Measurements from ENCODE around the gene GALNT14. TPM values are rescaled to one million over a fixed set of nuclear protein-coding genes. Genes with fewer than 3 reads are reported as not detected.

Gene GALNT14
- total RNA-seq, 1 donor from 2014 or later = 2.1 TPM

DNA sequence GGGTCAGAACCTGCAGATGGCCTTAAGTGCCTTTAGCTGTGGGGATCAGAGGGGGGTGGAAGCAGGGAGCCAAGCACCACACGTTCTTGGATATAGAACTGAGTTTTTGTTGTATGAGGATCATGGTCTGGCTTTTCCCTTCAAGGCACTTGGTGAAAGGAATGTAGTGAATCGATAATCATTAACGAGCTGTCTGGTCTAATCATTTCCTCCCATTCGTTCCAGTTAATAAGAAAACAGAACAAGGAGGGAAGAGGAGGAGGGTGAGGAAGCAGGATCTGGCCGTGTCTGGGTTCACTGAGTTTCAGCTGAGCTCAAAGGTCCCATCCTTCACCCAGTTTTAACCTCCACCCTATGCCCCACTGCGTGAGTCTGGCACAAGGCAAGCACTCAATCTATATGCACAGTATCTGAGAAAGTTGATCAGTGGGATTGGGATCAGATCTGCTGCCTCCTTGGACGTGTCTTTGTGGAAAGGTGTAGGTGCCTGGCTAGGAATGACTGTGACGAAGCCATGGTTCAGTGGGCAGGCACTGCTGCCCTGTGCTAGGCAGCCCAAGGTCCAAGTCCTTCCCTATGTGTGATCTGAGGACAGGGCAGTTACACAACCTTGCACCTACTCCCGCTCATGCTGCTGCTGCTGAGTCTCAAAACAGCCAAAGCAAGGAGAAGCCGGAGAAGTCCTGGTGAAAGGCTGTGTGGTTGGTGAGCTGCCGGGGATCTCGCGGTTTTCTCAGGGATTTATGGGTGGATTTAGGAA lies 54.8 kb downstream of the GALNT14 start:
- FAIRE-seq (no peak), DNase-seq (ENCODE audit: low read depth) (no peak)
- Histone ChIP-seq H3K4me2 (ENCODE audit: low read length) (no peak overlapping the region), H4K20me1 (ENCODE audit: insufficient read depth, low read length) (no peaks in the 10 kb centered on the region), H3K27ac (ENCODE audit: low read depth, low read length) (no peak overlapping the region), H3K36me3 (ENCODE audit: insufficient read depth, low read length) (no peaks in the 10 kb centered on the region), H3K27me3 (ENCODE audit: insufficient read depth, low read length) (no peaks in the 10 kb centered on the region), H3K9me3 (ENCODE audit: insufficient read depth, low read depth, low read length) (peaks cover 3% of the 10 kb centered on the region), H3K9ac (ENCODE audit: low read length) (no peak overlapping the region), H2AFZ (ENCODE audit: low read depth, low read length) (no peak overlapping the region), H3K4me1 (ENCODE audit: insufficient read depth, low read length) (no peaks in the 10 kb centered on the region), H3K4me3 (ENCODE audit: insufficient read depth, low read depth, low read length) (no peak overlapping the region), H3K79me2 (ENCODE audit: insufficient read depth, low read length) (no peaks in the 10 kb centered on the region)
- Mint-ChIP-seq H3K36me3 (ENCODE audit: low read depth, unreplicated experiment) (no peaks in the 10 kb centered on the region), H3K4me3 (ENCODE audit: unreplicated experiment) (no peak overlapping the region), H3K27ac (ENCODE audit: unreplicated experiment) (no peak overlapping the region), H3K27me3 (ENCODE audit: low read depth, unreplicated experiment) (peaks cover 21% of the 10 kb centered on the region), H3K4me1 (ENCODE audit: low read depth, unreplicated experiment) (peaks cover 3% of the 10 kb centered on the region), H3K9me3 (ENCODE audit: unreplicated experiment) (peaks cover 8% of the 10 kb centered on the region)
- no peak for TF ChIP-seq EZH2 (IDR thresholded peaks at IDR 0.05; ENCODE audit: insufficient read depth, low read length)
- TF ChIP-seq, protein P1, sequence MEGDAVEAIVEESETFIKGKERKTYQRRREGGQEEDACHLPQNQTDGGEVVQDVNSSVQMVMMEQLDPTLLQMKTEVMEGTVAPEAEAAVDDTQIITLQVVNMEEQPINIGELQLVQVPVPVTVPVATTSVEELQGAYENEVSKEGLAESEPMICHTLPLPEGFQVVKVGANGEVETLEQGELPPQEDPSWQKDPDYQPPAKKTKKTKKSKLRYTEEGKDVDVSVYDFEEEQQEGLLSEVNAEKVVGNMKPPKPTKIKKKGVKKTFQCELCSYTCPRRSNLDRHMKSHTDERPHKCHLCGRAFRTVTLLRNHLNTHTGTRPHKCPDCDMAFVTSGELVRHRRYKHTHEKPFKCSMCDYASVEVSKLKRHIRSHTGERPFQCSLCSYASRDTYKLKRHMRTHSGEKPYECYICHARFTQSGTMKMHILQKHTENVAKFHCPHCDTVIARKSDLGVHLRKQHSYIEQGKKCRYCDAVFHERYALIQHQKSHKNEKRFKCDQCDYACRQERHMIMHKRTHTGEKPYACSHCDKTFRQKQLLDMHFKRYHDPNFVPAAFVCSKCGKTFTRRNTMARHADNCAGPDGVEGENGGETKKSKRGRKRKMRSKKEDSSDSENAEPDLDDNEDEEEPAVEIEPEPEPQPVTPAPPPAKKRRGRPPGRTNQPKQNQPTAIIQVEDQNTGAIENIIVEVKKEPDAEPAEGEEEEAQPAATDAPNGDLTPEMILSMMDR (IDR thresholded peaks at IDR 0.05; ENCODE audit: insufficient read depth, low read depth, low read length) = no peak

DNA sequence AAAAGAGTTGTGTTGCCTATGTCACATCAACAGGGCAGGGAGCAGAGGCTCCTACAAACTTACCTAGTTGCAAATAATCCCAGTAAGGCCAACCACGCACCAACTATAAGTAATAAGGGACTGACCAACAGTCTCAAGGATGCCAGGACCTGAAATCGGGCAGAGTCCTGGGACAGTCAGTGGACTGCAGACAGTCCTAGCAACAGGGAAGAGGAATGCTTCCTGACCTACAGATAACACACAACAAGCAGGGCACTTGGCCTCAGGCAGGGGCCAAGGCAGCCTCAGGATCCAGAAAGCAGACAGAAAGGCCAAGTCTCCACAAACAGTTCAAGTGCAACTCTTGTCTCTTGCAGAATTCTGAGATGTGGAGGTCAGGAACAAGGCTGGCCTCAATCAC lies 56.2 kb downstream of the GALNT14 start:
- Histone ChIP-seq H3K36me3 (ENCODE audit: insufficient read depth, low read length) (no peaks in the 10 kb centered on the region), H3K9ac (ENCODE audit: low read length) (no peak overlapping the region), H4K20me1 (ENCODE audit: insufficient read depth, low read length) (no peaks in the 10 kb centered on the region), H3K79me2 (ENCODE audit: insufficient read depth, low read length) (no peaks in the 10 kb centered on the region), H3K27ac (ENCODE audit: low read depth, low read length) (no peak overlapping the region), H3K27me3 (ENCODE audit: insufficient read depth, low read length) (no peaks in the 10 kb centered on the region), H3K4me2 (ENCODE audit: low read length) (no peak overlapping the region), H3K4me3 (ENCODE audit: insufficient read depth, low read depth, low read length) (no peak overlapping the region), H3K9me3 (ENCODE audit: insufficient read depth, low read depth, low read length) (peaks cover 3% of the 10 kb centered on the region), H2AFZ (ENCODE audit: low read depth, low read length) (no peak overlapping the region), H3K4me1 (ENCODE audit: insufficient read depth, low read length) (no peaks in the 10 kb centered on the region)
- peaks cover 3% of the 10 kb centered on the region for H3K4me1 Mint-ChIP-seq (ENCODE audit: low read depth, unreplicated experiment)
- FAIRE-seq (no peak), DNase-seq (ENCODE audit: low read depth) (no peak)
- H3K36me3 Mint-ChIP-seq (ENCODE audit: low read depth, unreplicated experiment) = no peaks in the 10 kb centered on the region
- no peak overlapping the region for H3K4me3 Mint-ChIP-seq (ENCODE audit: unreplicated experiment)
- H3K27me3 Mint-ChIP-seq (ENCODE audit: low read depth, unreplicated experiment) = peaks cover 16% of the 10 kb centered on the region
- H3K9me3 Mint-ChIP-seq (ENCODE audit: unreplicated experiment) = no peaks in the 10 kb centered on the region
- no peak overlapping the region for H3K27ac Mint-ChIP-seq (ENCODE audit: unreplicated experiment)
- TF ChIP-seq EZH2 (IDR thresholded peaks at IDR 0.05; ENCODE audit: insufficient read depth, low read length) = no peak
- TF ChIP-seq, protein P1 (IDR thresholded peaks at IDR 0.05; ENCODE audit: insufficient read depth, low read depth, low read length) = no peak

DNA sequence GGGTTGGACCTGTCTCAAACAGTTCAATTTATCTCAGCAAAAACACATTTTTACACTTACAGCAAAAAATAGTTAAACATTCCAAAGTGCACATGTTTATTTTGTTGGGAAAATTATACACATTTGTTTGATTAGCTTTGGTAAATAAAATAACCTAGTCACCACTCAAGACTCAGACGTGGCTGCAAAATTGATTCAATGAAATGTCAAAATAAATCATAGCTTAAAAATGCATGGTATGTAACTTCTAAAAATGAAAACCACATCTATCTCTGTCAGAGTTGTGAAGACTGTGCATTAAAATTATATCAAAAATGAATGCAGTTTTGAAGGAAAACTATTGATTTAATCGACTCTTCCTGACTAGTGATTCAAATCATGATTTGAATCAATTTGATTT lies 56.7 kb downstream of the GALNT14 start:
- Histone ChIP-seq H3K9me3 (ENCODE audit: insufficient read depth, low read depth, low read length) (peaks cover 3% of the 10 kb centered on the region), H3K36me3 (ENCODE audit: insufficient read depth, low read length) (no peaks in the 10 kb centered on the region)
- no peaks in the 10 kb centered on the region for H3K9me3 Mint-ChIP-seq (ENCODE audit: unreplicated experiment)

More for the DNA sequence above, 56.7 kb downstream of the GALNT14 start:
- TF ChIP-seq, protein P1 (IDR thresholded peaks at IDR 0.05; ENCODE audit: insufficient read depth, low read depth, low read length) = no peak
- no peak for TF ChIP-seq EZH2 (IDR thresholded peaks at IDR 0.05; ENCODE audit: insufficient read depth, low read length)
- DNase-seq (ENCODE audit: low read depth) = no peak
- H3K4me2 ChIP-seq (ENCODE audit: low read length) = no peak overlapping the region
- no peaks in the 10 kb centered on the region for H4K20me1 ChIP-seq (ENCODE audit: insufficient read depth, low read length)
- H3K27me3 Mint-ChIP-seq (ENCODE audit: low read depth, unreplicated experiment) = peaks cover 16% of the 10 kb centered on the region
- no peaks in the 10 kb centered on the region for H3K4me1 ChIP-seq (ENCODE audit: insufficient read depth, low read length)
- no peak overlapping the region for H3K27ac Mint-ChIP-seq (ENCODE audit: unreplicated experiment)
- FAIRE-seq = no peak
- no peaks in the 10 kb centered on the region for H3K79me2 ChIP-seq (ENCODE audit: insufficient read depth, low read length)
- H3K4me3 ChIP-seq (ENCODE audit: insufficient read depth, low read depth, low read length) = no peak overlapping the region
- H3K9ac ChIP-seq (ENCODE audit: low read length) = no peak overlapping the region
- H3K27ac ChIP-seq (ENCODE audit: low read depth, low read length) = no peak overlapping the region
- H3K27me3 ChIP-seq (ENCODE audit: insufficient read depth, low read length) = no peaks in the 10 kb centered on the region
- peaks cover 3% of the 10 kb centered on the region for H3K4me1 Mint-ChIP-seq (ENCODE audit: low read depth, unreplicated experiment)
- H3K4me3 Mint-ChIP-seq (ENCODE audit: unreplicated experiment) = no peak overlapping the region
- H3K36me3 Mint-ChIP-seq (ENCODE audit: low read depth, unreplicated experiment) = no peaks in the 10 kb centered on the region
- no peak overlapping the region for H2AFZ ChIP-seq (ENCODE audit: low read depth, low read length)
